ENCODE results near the gene LCE7A. TPM values are rescaled to one million over a fixed set of nuclear protein-coding genes. Genes with fewer than 3 reads are reported as not detected.

LCE7A gene
- total RNA-seq, 2 experiments from 2014 or later = not detected

- Mint-ChIP-seq H3K27me3 (ENCODE audit: low read depth) (peaks cover 5% of the 10 kb centered on the region), H3K4me3 (no peak overlapping the region), H3K36me3 (ENCODE audit: low read depth) (no peaks in the 10 kb centered on the region), H3K9me3 (no peaks in the 10 kb centered on the region), H3K27ac (no peak overlapping the region), H3K4me1 (ENCODE audit: low read depth) (no peaks in the 10 kb centered on the region)
- CTCF ChIA-PET = no interaction called here
- intact Hi-C loops (cut with micrococcal nuclease) = no loop called here
- no peak for DNase-seq
Observed at GRCh38 chr1:152884506-152884905, 24.7 kb downstream of the LCE7A start.

- intact Hi-C loops (cut with micrococcal nuclease) = no loop called here
- Mint-ChIP-seq H3K9me3 (no peaks in the 10 kb centered on the region), H3K4me3 (no peak overlapping the region), H3K27me3 (ENCODE audit: low read depth) (peaks cover 7% of the 10 kb centered on the region), H3K36me3 (ENCODE audit: low read depth) (no peaks in the 10 kb centered on the region), H3K4me1 (ENCODE audit: low read depth) (no peaks in the 10 kb centered on the region), H3K27ac (no peak overlapping the region)
- CTCF ChIA-PET = no interaction called here
- no peak for DNase-seq
Observed at GRCh38 chr1:152884966-152885624, 25.3 kb downstream of the LCE7A start.

- CTCF ChIA-PET = no interaction called here
- Mint-ChIP-seq H3K27me3 (ENCODE audit: low read depth) (peaks cover 7% of the 10 kb centered on the region), H3K36me3 (ENCODE audit: low read depth) (no peaks in the 10 kb centered on the region), H3K4me3 (no peak overlapping the region), H3K4me1 (ENCODE audit: low read depth) (no peaks in the 10 kb centered on the region), H3K9me3 (no peaks in the 10 kb centered on the region), H3K27ac (no peak overlapping the region)
- no peak for DNase-seq
- intact Hi-C loops (cut with micrococcal nuclease) = no loop called here
Observed at GRCh38 chr1:152886085-152886484, 26.3 kb downstream of the LCE7A start.

- H3K9me3 Mint-ChIP-seq = no peaks in the 10 kb centered on the region
- no peak overlapping the region for H3K4me3 Mint-ChIP-seq
- no peak overlapping the region for H3K27ac Mint-ChIP-seq
- no peaks in the 10 kb centered on the region for H3K4me1 Mint-ChIP-seq (ENCODE audit: low read depth)
- H3K27me3 Mint-ChIP-seq (ENCODE audit: low read depth) = peaks cover 7% of the 10 kb centered on the region
- no peaks in the 10 kb centered on the region for H3K36me3 Mint-ChIP-seq (ENCODE audit: low read depth)
- no peak for DNase-seq
- intact Hi-C loops (cut with micrococcal nuclease) = no loop called here
- CTCF ChIA-PET = no interaction called here
Observed at GRCh38 chr1:152886758-152887409, 27.1 kb downstream of the LCE7A start.

- intact Hi-C loops (cut with micrococcal nuclease) = no loop called here
- Mint-ChIP-seq H3K4me1 (ENCODE audit: low read depth) (no peaks in the 10 kb centered on the region), H3K36me3 (ENCODE audit: low read depth) (no peaks in the 10 kb centered on the region), H3K9me3 (no peaks in the 10 kb centered on the region), H3K27me3 (ENCODE audit: low read depth) (peaks cover 7% of the 10 kb centered on the region), H3K27ac (no peak overlapping the region), H3K4me3 (no peak overlapping the region)
- no peak for DNase-seq
- CTCF ChIA-PET = no interaction called here
Observed at GRCh38 chr1:152888126-152888525, 28.3 kb downstream of the LCE7A start.

GRCh38 chr1:152899027-152899426 is 39.2 kb downstream of the LCE7A start:
- Mint-ChIP-seq H3K27me3 (ENCODE audit: low read depth) (peaks cover 35% of the 10 kb centered on the region), H3K27ac (no peak overlapping the region), H3K9me3 (no peaks in the 10 kb centered on the region), H3K4me3 (no peak overlapping the region), H3K4me1 (ENCODE audit: low read depth) (no peaks in the 10 kb centered on the region), H3K36me3 (ENCODE audit: low read depth) (no peaks in the 10 kb centered on the region)
- DNase-seq = no peak
- intact Hi-C loops (cut with micrococcal nuclease) = no loop called here
- CTCF ChIA-PET = no interaction called here

GRCh38 chr1:152899883-152900282 is 40.1 kb downstream of the LCE7A start:
- Mint-ChIP-seq H3K9me3 (no peaks in the 10 kb centered on the region), H3K27me3 (ENCODE audit: low read depth) (peaks cover 30% of the 10 kb centered on the region), H3K36me3 (ENCODE audit: low read depth) (no peaks in the 10 kb centered on the region), H3K4me1 (ENCODE audit: low read depth) (no peaks in the 10 kb centered on the region), H3K4me3 (no peak overlapping the region), H3K27ac (no peak overlapping the region)
- DNase-seq = no peak
- CTCF ChIA-PET = no interaction called here
- intact Hi-C loops (cut with micrococcal nuclease) = no loop called here

GRCh38 chr1:152901631-152902030 is 41.8 kb downstream of the LCE7A start:
- no peaks in the 10 kb centered on the region for H3K36me3 Mint-ChIP-seq (ENCODE audit: low read depth)
- CTCF ChIA-PET = no interaction called here
- DNase-seq = no peak
- intact Hi-C loops (cut with micrococcal nuclease) = no loop called here
- H3K27me3 Mint-ChIP-seq (ENCODE audit: low read depth) = peaks cover 34% of the 10 kb centered on the region
- H3K4me1 Mint-ChIP-seq (ENCODE audit: low read depth) = no peaks in the 10 kb centered on the region
- H3K9me3 Mint-ChIP-seq = no peaks in the 10 kb centered on the region
- H3K4me3 Mint-ChIP-seq = no peak overlapping the region
- H3K27ac Mint-ChIP-seq = no peak overlapping the region

- H3K27ac Mint-ChIP-seq = no peak overlapping the region
- intact Hi-C loops (cut with micrococcal nuclease) = no loop called here
- no peaks in the 10 kb centered on the region for H3K9me3 Mint-ChIP-seq
- H3K36me3 Mint-ChIP-seq (ENCODE audit: low read depth) = no peaks in the 10 kb centered on the region
- H3K27me3 Mint-ChIP-seq (ENCODE audit: low read depth) = peaks cover 29% of the 10 kb centered on the region
- H3K4me3 Mint-ChIP-seq = no peak overlapping the region
- DNase-seq = no peak
- H3K4me1 Mint-ChIP-seq (ENCODE audit: low read depth) = peaks cover under 1% of the 10 kb centered on the region
- CTCF ChIA-PET = no interaction called here
Observed at GRCh38 chr1:152902636-152903035, 42.8 kb downstream of the LCE7A start.

- CTCF ChIA-PET = no interaction called here
- peaks cover 2% of the 10 kb centered on the region for H3K4me1 Mint-ChIP-seq (ENCODE audit: low read depth)
- no peak overlapping the region for H3K27ac Mint-ChIP-seq
- intact Hi-C loops (cut with micrococcal nuclease) = no loop called here
- peaks cover 40% of the 10 kb centered on the region for H3K27me3 Mint-ChIP-seq (ENCODE audit: low read depth)
- H3K9me3 Mint-ChIP-seq = no peaks in the 10 kb centered on the region
- no peak overlapping the region for H3K4me3 Mint-ChIP-seq
- DNase-seq = no peak
- H3K36me3 Mint-ChIP-seq (ENCODE audit: low read depth) = no peaks in the 10 kb centered on the region
Observed at GRCh38 chr1:152904688-152905440, 45.1 kb downstream of the LCE7A start.

- Mint-ChIP-seq H3K27me3 (ENCODE audit: low read depth) (peaks cover 35% of the 10 kb centered on the region), H3K36me3 (ENCODE audit: low read depth) (no peaks in the 10 kb centered on the region), H3K9me3 (no peaks in the 10 kb centered on the region), H3K4me1 (ENCODE audit: low read depth) (peaks cover 2% of the 10 kb centered on the region), H3K4me3 (no peak overlapping the region), H3K27ac (no peak overlapping the region)
- intact Hi-C loops (cut with micrococcal nuclease) = no loop called here
- CTCF ChIA-PET = no interaction called here
- no peak for DNase-seq
Observed at GRCh38 chr1:152906023-152906565, 46.3 kb downstream of the LCE7A start.

GRCh38 chr1:152907686-152908601 is 48.1 kb downstream of the LCE7A start, which contains the start of gene IVL:
TSS of gene IVL (plus strand) at chr1:152908546. CDS start at chr1:152909798, 1,252 bp downstream.
- Mint-ChIP-seq H3K27me3 (ENCODE audit: low read depth) (peaks cover 38% of the 10 kb centered on the region), H3K27ac (no peak within 1 kb of the TSS), H3K9me3 (no peaks in the 10 kb centered on the region), H3K4me1 (ENCODE audit: low read depth) (peaks cover 2% of the 10 kb centered on the region), H3K4me3 (no peak within 1 kb of the TSS), H3K36me3 (ENCODE audit: low read depth) (no peaks in the 10 kb centered on the region)
- CTCF ChIA-PET = no interaction called here
- intact Hi-C loops (cut with micrococcal nuclease) = no loop called here
- no peak for DNase-seq

Measured in activated naive CD4-positive, alpha-beta T cell treated with anti-CD3 and anti-CD28 coated beads for 36 hours (primary cell).